ENCODE data around the gene TLK1. TPM values are rescaled to one million over a fixed set of nuclear protein-coding genes. Genes with fewer than 3 reads are reported as not detected.

TLK1 gene
- total and polyA plus RNA-seq, 2 of the 4 experiments (the other 2 are of a cell fraction), result 7.3 to 12.5 TPM

DNA sequence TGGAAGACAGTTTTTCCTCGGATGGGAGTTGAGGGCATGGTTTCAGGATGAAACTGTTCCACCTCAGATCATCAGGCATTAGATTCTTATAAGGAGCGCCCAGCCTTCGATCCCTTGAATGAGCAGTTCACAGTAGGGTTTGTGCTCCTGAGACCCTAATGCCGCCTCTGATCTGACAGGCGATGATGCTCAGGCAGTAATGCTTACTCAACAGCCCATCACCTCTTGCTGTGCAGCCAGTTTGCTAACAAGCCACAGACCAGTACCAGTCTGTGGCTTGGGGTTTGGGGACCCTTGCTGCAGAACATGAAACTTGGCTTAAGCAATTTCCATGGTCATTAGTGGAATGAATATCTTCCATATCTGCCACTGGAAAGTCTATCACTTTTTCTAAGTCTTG, 175.3 kb downstream of the TLK1 start:
- Histone ChIP-seq H3K27ac (ENCODE audit: insufficient read depth, low read length) (no peak overlapping the region), H3K36me3 (ENCODE audit: control insufficient read depth, insufficient read depth, low read length) (no peaks in the 10 kb centered on the region), H3K18ac (ENCODE audit: low read depth, low read length) (no peak overlapping the region), H3K27me3 (ENCODE audit: control insufficient read depth, insufficient read depth, low read length) (no peaks in the 10 kb centered on the region), H3K4me1 (ENCODE audit: control insufficient read depth, insufficient read depth, low read length) (no peaks in the 10 kb centered on the region), H3K79me1 (ENCODE audit: low read depth in 1 of 2, low read length in 2 of 2) (no peaks in the 10 kb centered on the region), H3K56ac (ENCODE audit: extremely low read depth, insufficient read depth, low read length) (no peak overlapping the region), H3K14ac (replicated peaks; ENCODE audit: low read depth, low read length) (no peak overlapping the region), H4K5ac (ENCODE audit: low read depth, low read length) (no peak overlapping the region), H2BK5ac (ENCODE audit: low read depth, low read length, poor library complexity, severe bottlenecking) (no peak overlapping the region), H2AK5ac (ENCODE audit: low read depth, low read length) (no peak overlapping the region), H2BK20ac (ENCODE audit: low read depth, low read length) (no peak overlapping the region), H3K9me1 (ENCODE audit: insufficient read depth, low read length) (no peaks in the 10 kb centered on the region), H2BK120ac (ENCODE audit: low read depth, low read length) (no peak overlapping the region), H3K23ac (ENCODE audit: low read depth, low read length) (no peak overlapping the region), H3K4ac (ENCODE audit: low read depth, low read length) (no peak overlapping the region), H4K20me1 (ENCODE audit: insufficient read depth, low read length) (no peaks in the 10 kb centered on the region), H2BK15ac (ENCODE audit: low read depth, low read length) (no peak overlapping the region), H3K9ac (ENCODE audit: low read depth, low read length) (no peak overlapping the region), H3K4me2 (ENCODE audit: low read depth, low read length) (no peak overlapping the region), H4K91ac (ENCODE audit: insufficient read depth, low read depth, low read length) (no peak overlapping the region), H3K9me3 (ENCODE audit: control insufficient read depth, insufficient read depth, low read length) (no peaks in the 10 kb centered on the region), H3K4me3 (ENCODE audit: insufficient read depth, low read depth, low read length) (no peak overlapping the region), H2AFZ (replicated peaks; ENCODE audit: low read length, poor library complexity) (no peak overlapping the region), H2AK9ac (replicated peaks; ENCODE audit: low read depth, low read length, poor library complexity) (no peak overlapping the region), H4K8ac (ENCODE audit: low read depth in 2 of 2, low read length in 2 of 2) (no peak overlapping the region)
- ChIA-PET CTCF (no interaction called here), POLR2A (ENCODE audit: unreplicated experiment) (no interaction called here)
- dilution Hi-C loops (cut with HindIII; ENCODE audit: low sequenced_read_pairs, unreplicated experiment), result no loop called here
- TF ChIP-seq BHLHE40 (IDR thresholded peaks at IDR 0.05; ENCODE audit: low read depth, low read length), result no peak
- TF ChIP-seq NFE2L2 (IDR thresholded peaks at IDR 0.05; ENCODE audit: low read depth, low read length), result no peak
- TF ChIP-seq RFX5 (IDR thresholded peaks at IDR 0.05; ENCODE audit: low read depth, low read length), result no peak
- no peak for TF ChIP-seq RAD21 (IDR thresholded peaks at IDR 0.05; ENCODE audit: low read length)
- TF ChIP-seq, protein P1, sequence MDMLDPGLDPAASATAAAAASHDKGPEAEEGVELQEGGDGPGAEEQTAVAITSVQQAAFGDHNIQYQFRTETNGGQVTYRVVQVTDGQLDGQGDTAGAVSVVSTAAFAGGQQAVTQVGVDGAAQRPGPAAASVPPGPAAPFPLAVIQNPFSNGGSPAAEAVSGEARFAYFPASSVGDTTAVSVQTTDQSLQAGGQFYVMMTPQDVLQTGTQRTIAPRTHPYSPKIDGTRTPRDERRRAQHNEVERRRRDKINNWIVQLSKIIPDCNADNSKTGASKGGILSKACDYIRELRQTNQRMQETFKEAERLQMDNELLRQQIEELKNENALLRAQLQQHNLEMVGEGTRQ (IDR thresholded peaks at IDR 0.05; ENCODE audit: low read depth, low read length), result no peak
- no peak for TF ChIP-seq CHD1 (IDR thresholded peaks at IDR 0.05; ENCODE audit: low read depth, low read length)
- TF ChIP-seq, protein P2, sequence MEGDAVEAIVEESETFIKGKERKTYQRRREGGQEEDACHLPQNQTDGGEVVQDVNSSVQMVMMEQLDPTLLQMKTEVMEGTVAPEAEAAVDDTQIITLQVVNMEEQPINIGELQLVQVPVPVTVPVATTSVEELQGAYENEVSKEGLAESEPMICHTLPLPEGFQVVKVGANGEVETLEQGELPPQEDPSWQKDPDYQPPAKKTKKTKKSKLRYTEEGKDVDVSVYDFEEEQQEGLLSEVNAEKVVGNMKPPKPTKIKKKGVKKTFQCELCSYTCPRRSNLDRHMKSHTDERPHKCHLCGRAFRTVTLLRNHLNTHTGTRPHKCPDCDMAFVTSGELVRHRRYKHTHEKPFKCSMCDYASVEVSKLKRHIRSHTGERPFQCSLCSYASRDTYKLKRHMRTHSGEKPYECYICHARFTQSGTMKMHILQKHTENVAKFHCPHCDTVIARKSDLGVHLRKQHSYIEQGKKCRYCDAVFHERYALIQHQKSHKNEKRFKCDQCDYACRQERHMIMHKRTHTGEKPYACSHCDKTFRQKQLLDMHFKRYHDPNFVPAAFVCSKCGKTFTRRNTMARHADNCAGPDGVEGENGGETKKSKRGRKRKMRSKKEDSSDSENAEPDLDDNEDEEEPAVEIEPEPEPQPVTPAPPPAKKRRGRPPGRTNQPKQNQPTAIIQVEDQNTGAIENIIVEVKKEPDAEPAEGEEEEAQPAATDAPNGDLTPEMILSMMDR (conservative IDR thresholded peaks at IDR 0.05; ENCODE audit: low read depth, low read length), result no peak
- no peak for TF ChIP-seq MAFK (IDR thresholded peaks at IDR 0.05; ENCODE audit: low read depth, low read length)
- TF ChIP-seq RCOR1 (IDR thresholded peaks at IDR 0.05; ENCODE audit: insufficient replicate concordance, low read length), result no peak
- no peak for TF ChIP-seq FOS (IDR thresholded peaks at IDR 0.05; ENCODE audit: low read depth, low read length)
- TF ChIP-seq MXI1 (IDR thresholded peaks at IDR 0.05; ENCODE audit: borderline replicate concordance, low read depth, low read length), result no peak
- TF ChIP-seq POLR2A (IDR thresholded peaks at IDR 0.05; ENCODE audit: low read depth, low read length), result no peak
- TF ChIP-seq SMC3 (IDR thresholded peaks at IDR 0.05; ENCODE audit: low read depth, low read length), result no peak
- TF ChIP-seq CEBPB (IDR thresholded peaks at IDR 0.05; ENCODE audit: low read depth, low read length), result no peak
- no peak for TF ChIP-seq MAZ (IDR thresholded peaks at IDR 0.05; ENCODE audit: borderline replicate concordance, low read depth, low read length)
- TF ChIP-seq, protein P3, sequence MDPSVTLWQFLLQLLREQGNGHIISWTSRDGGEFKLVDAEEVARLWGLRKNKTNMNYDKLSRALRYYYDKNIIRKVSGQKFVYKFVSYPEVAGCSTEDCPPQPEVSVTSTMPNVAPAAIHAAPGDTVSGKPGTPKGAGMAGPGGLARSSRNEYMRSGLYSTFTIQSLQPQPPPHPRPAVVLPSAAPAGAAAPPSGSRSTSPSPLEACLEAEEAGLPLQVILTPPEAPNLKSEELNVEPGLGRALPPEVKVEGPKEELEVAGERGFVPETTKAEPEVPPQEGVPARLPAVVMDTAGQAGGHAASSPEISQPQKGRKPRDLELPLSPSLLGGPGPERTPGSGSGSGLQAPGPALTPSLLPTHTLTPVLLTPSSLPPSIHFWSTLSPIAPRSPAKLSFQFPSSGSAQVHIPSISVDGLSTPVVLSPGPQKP (IDR thresholded peaks at IDR 0.05; ENCODE audit: borderline replicate concordance, low read depth, low read length), result no peak
- in situ Hi-C loops (cut with MboI; ENCODE audit: low sequenced_read_pairs), result no loop called here
- ATAC-seq (ENCODE audit: low read depth) (no peak), DNase-seq (no peak)
- BruUV-seq (replicated peaks), result no TSS peak
- no CpG with 5 or more reads among the region's 5 CpGs for WGBS, 2 experiments (ENCODE audit: extremely low coverage in 2 of 2, insufficient read length in 1 of 2)
- intact Hi-C loops (cut with micrococcal nuclease), result no loop called here
